Non-pigmented ciliary epithelial cell (primary cell): ENCODE results near the gene PPP1R1C.

ENCODE experiments used
- DNase-seq: peaks from one replicate; pipeline ENCODE4 v3.0.0-alpha.2; 2010; ENCODE audit warnings: low read depth

PPP1R1C gene

GRCh38 chr2:181972431-181973170, 13.1 kb upstream of the PPP1R1C start:
- DNase-seq: no peak

- DNase-seq: no peak
Measured at GRCh38 chr2:181973171-181973783, 12.4 kb upstream of the PPP1R1C start.

GRCh38 chr2:181977661-181978350, 7.8 kb upstream of the PPP1R1C start:
- DNase-seq: no peak

- DNase-seq: no peak
Measured at GRCh38 chr2:181978351-181979150, 7.1 kb upstream of the PPP1R1C start.

GRCh38 chr2:181984060-181984459, 1.6 kb upstream of the PPP1R1C start:
- no peak for DNase-seq

GRCh38 chr2:181984814-181985631, 630 bp upstream of the PPP1R1C start:
- no peak for DNase-seq

- no peak for DNase-seq
Measured at GRCh38 chr2:181988154-181988924, 2.7 kb downstream of the PPP1R1C start.

- no peak for DNase-seq
Measured at GRCh38 chr2:181989099-181989498, 3.4 kb downstream of the PPP1R1C start.

- DNase-seq: no peak
Measured at GRCh38 chr2:181991171-181991885, 5.7 kb downstream of the PPP1R1C start.

GRCh38 chr2:181992776-181993175, 7.1 kb downstream of the PPP1R1C start:
- DNase-seq: no peak

- no peak for DNase-seq
Measured at GRCh38 chr2:181995289-181995688, 9.6 kb downstream of the PPP1R1C start.

GRCh38 chr2:181998041-181998835, 12.6 kb downstream of the PPP1R1C start:
- DNase-seq: no peak

GRCh38 chr2:181998891-181999654, 13.4 kb downstream of the PPP1R1C start:
- no peak for DNase-seq

GRCh38 chr2:181999911-182000310, 14.3 kb downstream of the PPP1R1C start:
- DNase-seq: no peak

- no peak for DNase-seq
Measured at GRCh38 chr2:182004945-182005520, 19.4 kb downstream of the PPP1R1C start.

GRCh38 chr2:182006595-182007341, 21.1 kb downstream of the PPP1R1C start:
- DNase-seq: no peak

GRCh38 chr2:182014284-182014683, 28.6 kb downstream of the PPP1R1C start:
- DNase-seq: no peak
